Transverse colon (tissue), 4 donors: ENCODE results near the gene EMX2.
A peak's percentile ranks its signal among the peaks of the same experiment; 100 is the strongest.

Source experiments
- EP300 ChIP-seq: sonication (generic); formaldehyde crosslinking; IDR thresholded peaks from one replicate; pipeline ENCODE4 v1.6.1; 2017; ENCODE audit warnings: antibody characterized with exemption, low read depth
- POLR2A ChIP-seq: fragments of 450-650 bp; IDR thresholded peaks from one replicate; pipeline ENCODE4 v1.6.1; 2016; ENCODE audit warnings: antibody characterized with exemption, mild to moderate bottlenecking, moderate library complexity
- POLR2AphosphoS5 ChIP-seq, 3 donors: sonication (generic); formaldehyde crosslinking; IDR thresholded peaks; one replicate each; pipeline ENCODE4 v1.6.1; 2016; ENCODE audit warnings: antibody characterized with exemption in 3 of 3
- TF ChIP-seq, protein P1 (sequence below), 5 experiments: fragments of 200-600 bp in 3 of 5; fragments of 450-650 bp in 2 of 5; sonication (generic) in 3 of 5; IDR thresholded peaks; 1 replicate in 2 of 5; 2 replicates in 3 of 5; pipeline ENCODE4 v1.5.1; 2016 to 2017; ENCODE audit warnings: antibody characterized with exemption in 5 of 5, inconsistent platforms in 3 of 5, mild to moderate bottlenecking in 2 of 5, moderate library complexity in 1 of 5

- TF ChIP-seq, protein P1, sequence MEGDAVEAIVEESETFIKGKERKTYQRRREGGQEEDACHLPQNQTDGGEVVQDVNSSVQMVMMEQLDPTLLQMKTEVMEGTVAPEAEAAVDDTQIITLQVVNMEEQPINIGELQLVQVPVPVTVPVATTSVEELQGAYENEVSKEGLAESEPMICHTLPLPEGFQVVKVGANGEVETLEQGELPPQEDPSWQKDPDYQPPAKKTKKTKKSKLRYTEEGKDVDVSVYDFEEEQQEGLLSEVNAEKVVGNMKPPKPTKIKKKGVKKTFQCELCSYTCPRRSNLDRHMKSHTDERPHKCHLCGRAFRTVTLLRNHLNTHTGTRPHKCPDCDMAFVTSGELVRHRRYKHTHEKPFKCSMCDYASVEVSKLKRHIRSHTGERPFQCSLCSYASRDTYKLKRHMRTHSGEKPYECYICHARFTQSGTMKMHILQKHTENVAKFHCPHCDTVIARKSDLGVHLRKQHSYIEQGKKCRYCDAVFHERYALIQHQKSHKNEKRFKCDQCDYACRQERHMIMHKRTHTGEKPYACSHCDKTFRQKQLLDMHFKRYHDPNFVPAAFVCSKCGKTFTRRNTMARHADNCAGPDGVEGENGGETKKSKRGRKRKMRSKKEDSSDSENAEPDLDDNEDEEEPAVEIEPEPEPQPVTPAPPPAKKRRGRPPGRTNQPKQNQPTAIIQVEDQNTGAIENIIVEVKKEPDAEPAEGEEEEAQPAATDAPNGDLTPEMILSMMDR (IDR thresholded peaks at IDR 0.05) = peak in 4 of 5 experiments; percentile 20 to 64 (median 52)
- TF ChIP-seq EP300 (no peak), POLR2A (no peak), POLR2AphosphoS5 (IDR thresholded peaks at IDR 0.05) (no peak)
Measured at GRCh38 chr10:117537436-117537903, 5.1 kb upstream of the EMX2 start.
